NCI-H2196 (cell line): Measurements from ENCODE around the gene MAP2K1.
A peak's percentile ranks its signal among the peaks of the same experiment; 100 is the strongest.
"Not testable (repeated sequence)": the region's sequence is repeated elsewhere in the genome, so short reads cannot be mapped to it uniquely, and the experiment has no call there.

Source experiments
- DNase-seq: peaks from one replicate; lab custom pipeline; 2025; ENCODE audit not compliant: unreplicated experiment; lab: John Stamatoyannopoulos, UW

MAP2K1 gene

DNA sequence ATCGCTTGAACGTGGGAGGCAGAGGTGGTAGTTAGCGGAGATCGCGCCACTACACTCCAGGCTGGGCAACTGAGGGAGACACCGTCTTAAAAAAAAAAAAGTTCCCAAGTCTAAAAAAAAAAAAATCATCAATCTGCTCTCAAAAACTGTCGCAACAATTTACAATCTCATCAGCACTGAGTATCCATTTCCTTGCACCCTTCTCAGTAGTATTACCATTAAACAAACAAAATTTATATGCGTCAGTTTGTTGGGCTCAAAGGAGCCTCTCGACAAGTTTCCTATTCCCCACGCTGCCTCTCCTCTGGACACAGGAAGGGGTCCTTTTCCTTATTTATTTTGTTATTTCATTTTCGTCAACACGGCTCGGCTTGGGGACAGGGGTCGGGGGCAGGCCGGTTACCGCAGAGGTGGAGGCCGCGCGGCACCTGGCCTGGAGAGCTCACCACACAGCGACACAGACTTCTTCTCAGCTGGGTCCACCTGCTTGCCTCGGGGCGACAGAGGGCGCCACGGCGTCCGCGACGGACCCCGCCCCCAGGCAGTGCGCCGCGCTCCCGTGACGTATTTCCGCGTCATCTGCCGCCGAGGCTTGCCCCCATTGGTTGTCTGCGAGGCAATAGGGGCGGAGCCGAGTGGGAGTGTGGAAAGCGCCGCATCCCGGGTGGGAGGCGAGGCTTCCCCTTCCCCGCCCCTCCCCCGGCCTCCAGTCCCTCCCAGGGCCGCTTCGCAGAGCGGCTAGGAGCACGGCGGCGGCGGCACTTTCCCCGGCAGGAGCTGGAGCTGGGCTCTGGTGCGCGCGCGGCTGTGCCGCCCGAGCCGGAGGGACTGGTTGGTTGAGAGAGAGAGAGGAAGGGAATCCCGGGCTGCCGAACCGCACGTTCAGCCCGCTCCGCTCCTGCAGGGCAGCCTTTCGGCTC is at the start of gene MAP2K1:
TSS of gene MAP2K1 (plus strand) at position 709 of the 920 bp plus-strand sequence. CDS start 436 bp downstream, outside the sequence.
- DNase-seq, result peak; percentile 92

DNA sequence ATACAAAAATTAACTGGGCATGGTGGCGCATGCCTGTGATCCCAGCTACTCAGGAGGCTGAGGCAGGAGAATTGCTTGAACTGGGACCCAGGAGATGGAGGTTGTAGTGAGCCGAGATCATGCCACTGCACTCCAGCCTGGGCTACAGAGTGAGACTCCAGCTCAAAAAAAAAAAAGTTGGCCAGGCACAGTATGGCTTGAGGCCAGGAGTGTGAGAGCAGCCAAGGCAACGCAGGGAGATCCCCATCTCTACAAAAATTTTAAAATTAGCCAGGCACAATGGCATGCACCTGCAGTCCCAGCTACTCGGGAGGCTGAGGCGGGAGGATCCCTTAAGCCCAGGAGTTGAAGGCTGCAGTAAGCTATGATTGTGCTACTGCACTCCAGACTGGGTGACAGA is 38.2 kb upstream of the MAP2K1 start:
- not testable (repeated sequence) for DNase-seq

DNA sequence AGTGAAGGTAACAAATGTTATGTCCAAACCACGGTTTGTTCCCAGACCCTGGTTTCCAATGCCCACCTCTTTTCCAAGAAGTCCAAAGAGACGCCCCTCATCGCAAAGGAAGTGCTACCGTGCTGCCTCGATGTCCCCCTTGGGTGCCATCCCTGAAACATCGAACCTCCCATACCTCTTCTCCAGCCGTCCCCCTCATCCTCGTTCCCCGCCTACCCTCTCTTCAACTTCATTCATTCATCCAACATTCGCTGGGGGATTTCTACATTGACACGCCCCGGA is 30.7 kb upstream of the MAP2K1 start:
- DNase-seq, result no peak

DNA sequence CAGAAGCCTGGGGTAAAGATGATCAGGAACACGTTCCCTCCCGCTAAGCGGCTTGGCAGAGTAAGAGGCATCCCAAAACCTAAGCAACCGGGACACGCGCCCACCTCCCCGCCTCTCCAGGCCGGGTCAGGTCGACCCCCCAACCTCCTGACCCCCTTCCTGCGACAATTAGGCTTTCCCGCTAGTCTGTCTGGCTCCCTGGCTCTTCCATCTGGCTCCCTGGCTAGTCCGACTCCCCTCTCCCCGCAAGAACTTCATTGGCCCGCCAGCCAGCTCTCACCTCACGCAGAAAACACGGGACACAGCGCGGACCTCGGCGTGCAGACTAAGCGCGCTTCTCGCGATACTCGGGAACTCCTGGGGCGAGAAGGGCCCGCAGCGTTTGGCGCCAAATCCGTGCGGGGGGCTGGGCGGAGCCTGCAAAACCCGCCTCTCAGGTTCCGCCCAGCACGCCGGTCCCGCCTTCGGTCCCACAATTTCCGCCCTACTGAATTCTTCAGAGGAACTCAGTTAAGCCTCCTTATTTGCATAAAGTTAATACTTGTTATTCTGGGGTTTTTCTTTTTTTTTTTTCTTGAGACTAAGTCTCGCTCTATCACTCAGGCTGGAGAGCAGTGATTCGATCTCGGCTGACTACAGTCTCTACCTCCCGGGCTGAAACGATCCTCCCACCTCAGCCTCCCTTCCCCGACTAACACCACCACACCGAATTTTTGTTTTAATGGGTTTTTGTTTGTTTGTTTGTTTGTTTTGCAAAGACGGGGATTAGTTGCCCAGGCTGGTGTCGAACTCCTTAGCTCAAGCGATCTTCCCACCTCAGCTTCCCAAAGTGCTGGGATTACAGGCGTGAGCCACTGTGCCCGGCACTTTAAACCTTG is 30.1 kb upstream of the MAP2K1 start, which contains the start of gene TIPIN:
TSS of gene TIPIN (minus strand) at position 327 of the 878 bp plus-strand sequence. CDS start 3,738 bp downstream, outside the sequence.
- DNase-seq, result peak; percentile 91

DNA sequence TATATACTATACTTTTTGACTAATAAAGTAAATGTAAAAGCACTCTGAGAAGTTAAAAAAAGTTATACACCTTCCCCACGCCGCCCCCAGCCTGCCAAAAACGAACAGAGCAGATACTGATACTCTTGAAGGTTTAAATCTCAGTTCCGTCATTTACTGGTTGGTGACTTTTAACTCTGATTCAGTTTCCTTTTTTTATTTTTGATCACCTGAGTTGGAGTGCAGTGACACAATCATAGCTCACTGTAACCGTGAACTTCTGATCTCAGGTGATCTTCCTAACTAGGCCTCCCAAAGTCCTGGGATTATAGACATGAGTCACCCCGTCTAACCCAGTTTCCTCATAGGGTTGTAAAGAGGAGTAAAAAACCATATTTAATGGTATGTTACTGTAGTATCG is 27.0 kb upstream of the MAP2K1 start:
- no peak for DNase-seq

DNA sequence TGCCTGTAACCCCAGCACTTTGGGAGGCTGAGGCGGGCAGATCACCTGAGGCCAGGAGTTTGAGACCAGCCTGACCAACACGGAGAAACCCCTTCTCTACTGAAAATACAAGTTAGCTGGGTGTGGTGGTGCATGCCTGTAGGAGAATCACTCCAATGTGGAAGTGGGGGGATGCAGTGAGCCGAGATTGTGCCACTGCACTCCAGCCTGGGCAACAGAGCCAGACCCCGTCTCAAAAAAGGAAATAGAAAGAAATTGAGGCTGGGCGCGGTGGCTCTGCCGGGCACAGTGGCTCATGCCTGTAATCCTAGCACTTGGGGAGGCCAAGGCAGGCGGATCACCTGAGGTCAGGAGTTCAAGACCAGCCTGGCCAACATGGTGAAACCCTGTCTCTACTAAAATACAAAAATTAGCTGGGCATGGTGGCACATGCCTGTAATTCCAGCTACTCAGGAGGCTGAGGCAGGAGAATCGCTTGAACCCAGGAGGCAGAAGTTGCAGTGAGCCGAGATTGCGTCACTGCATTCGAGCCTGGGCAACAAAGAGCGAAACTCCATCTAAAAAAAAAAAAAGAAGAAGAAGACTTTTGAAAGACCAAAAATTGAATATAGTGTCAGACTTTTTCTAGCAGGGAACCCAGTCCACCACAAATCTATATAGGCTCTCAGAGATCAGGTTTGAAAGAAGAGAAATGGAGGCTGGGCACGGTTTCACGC is 24.8 kb upstream of the MAP2K1 start:
- DNase-seq, result not testable (repeated sequence)

DNA sequence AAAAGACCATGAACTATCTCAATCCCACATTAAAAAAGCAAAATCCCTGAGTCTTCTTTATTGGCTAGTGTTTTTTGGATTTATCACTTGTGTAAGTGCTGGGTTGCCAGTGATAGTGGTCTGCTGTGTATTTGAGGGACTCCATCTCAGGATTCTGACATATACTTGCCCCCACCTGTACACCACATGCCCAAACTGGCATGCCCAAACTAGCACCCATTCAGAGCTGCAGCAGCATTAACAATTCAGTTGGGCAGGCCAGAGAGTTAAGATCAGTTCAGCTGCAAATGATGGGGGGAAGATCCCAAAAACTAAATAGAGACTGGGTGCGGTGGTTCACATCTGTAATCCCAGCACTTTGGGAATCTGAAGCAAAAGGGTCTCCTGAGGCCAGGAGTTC is 23.9 kb upstream of the MAP2K1 start:
- DNase-seq, result no peak

DNA sequence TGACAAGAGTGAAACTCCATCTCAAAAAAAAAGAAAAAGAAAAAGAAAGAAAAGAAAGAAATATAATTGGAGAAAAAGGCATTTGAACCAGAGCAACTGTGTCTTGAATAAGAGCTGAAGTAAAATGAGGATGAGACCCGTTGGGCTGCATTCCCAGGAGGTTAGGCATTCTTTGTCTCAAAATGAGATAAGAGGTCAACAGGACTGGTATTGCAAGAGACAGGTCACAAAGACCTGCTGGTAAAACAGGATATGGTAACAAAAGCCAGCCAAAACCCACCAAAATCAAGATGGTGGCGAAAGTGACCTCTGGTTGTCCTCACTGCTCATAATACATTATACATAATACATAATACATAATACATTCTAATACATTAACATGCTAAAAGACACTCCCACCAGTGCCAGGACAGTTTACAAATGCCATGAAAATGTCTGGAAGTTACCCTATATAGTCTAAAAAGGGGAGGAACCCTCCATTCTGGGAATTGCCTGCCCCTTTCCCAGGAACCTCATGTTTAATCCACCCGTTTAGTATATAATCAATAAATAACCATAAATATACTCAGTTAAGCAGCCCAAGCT is 21.7 kb upstream of the MAP2K1 start:
- no peak for DNase-seq

DNA sequence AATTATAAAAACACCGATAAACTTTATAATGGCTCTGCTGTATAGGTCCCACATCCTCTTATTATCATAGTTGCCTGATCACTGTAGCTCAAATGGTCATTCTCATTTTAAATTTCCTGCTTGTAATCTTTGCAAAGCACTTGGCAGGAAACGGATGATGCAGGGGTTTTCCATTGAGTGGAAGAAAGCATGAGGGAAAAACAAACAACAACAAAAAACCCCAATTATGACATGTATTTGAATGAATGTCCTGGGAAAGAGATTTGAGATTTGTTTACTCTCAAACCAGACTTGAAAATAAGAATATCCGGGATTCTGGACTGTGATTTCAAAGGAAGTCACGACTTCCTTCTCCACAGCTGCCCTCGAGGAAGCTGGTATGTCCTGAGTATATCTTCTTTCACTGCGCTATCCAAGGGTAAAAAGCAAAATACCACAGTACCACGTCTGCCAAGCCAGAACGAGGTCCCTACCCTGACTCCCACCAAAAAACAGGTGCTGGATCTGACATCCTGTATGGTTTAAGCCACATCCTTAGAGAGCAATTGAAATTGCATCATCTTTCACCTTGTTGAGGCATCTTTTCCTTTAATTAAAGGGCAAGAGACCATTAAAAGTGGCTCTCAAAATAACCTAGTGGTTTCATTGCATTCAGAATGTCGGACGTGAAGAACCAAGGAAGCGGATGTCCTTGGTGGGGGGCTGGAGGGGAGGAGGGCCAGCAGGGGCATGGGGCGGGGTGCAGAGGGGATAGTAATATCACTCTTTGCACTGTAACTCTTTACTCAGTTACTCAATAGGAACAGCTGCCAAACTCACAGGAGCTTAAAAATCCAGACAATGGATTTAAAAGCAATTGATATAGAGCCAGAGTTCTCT is 16.7 kb upstream of the MAP2K1 start:
- peak; percentile 53 for DNase-seq

DNA sequence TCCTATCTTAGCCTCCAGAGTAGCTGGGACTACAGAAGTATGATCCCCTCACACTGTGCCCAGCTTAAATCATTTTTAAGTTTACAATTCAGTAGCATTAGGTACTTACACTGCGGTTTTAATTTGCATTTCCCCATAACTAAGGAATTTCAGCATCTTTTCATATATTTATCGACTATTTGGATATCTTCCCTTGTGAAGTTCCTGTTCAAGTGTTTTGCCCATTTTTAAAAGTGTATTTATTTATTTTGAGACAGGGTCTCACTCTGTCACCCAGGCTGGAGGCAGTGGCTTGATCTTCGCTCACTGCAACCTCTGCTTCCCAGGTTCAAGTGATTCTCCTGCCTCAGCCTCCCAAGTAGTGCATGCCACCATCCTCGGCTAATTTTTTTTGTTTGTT is 12.5 kb upstream of the MAP2K1 start:
- no peak for DNase-seq

DNA sequence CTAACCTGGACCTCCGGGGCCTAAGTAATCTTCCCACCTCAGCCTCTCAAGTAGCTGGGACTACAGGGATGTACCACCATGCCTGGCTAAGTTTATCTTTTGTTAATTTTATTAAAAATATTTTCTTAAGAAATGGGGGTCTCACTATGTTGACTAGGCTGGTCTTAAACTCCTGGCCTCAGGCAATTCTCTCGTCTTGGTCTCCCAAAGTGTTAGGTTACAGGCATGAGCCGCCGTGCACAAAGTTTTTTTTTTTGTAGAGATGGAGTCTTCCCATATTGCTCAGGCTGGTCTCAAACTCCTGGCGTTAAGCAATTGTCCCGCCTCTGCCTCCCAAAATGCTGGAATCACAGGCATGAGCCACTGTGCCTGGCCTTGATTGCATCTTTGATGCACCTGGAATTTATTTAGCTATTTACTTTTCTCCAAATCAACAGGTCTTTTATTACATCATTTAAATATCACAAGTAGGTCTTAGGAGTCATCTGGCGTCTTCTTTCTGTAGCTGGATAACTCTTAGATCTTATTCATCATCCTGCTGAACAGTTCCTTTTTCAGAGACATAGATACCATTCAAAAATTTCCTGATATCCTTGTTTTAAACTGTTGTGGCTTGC is 7.8 kb upstream of the MAP2K1 start:
- no peak for DNase-seq

DNA sequence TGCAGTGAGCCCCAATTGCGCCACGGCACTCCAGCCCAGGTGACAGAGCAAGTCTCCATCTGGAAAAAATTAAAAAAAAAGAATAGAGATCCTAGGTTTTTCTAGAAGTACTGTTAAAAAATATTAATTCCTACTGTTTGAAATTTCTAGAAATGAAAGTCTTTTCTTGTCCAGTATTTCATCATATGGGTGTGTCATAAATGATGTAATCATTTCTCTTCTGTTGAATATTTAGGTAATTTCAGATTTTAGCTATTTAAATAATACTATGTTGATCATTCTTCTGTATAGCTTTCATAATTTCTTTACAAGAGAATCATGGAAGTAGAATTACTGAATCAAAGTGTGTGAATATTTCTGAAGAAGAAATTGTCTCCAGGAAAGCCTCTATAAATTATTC is 5.3 kb upstream of the MAP2K1 start:
- not testable (repeated sequence) for DNase-seq

DNA sequence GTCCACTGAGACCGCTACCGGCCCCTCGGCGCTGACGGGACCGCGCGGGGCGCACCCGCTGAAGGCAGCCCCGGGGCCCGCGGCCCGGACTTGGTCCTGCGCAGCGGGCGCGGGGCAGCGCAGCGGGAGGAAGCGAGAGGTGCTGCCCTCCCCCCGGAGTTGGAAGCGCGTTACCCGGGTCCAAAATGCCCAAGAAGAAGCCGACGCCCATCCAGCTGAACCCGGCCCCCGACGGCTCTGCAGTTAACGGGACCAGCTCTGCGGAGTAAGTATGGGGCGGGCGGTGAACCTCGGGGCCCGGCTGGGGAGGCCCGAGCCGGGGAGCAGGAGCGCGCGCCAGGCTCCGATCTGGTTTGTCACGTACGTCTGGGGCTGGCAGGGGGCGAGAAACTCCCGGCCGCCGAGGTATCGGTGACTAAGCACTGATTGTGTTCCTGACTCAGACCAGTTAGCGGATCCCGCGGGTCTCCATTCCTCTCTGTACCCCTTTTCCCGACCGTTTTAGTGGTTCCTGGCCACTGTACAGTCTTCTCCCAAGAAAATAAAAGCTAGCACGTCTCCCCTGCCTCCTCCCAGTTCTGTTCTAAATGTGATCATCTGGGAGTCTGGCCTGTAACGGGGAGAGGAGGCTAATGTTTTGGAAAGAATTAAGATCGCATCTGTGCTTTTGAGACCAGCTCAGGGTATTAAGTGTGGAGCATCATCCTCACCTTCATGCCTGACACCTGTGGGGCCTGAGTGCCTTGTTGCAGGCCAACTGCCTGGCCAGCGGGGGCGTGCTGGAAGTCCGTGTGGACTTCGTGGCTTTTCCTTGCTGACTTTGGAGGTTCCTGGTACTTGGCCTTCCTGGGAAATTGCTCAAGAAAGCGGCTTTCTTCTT is 691 bp downstream of the MAP2K1 start:
- DNase-seq, result no peak

DNA sequence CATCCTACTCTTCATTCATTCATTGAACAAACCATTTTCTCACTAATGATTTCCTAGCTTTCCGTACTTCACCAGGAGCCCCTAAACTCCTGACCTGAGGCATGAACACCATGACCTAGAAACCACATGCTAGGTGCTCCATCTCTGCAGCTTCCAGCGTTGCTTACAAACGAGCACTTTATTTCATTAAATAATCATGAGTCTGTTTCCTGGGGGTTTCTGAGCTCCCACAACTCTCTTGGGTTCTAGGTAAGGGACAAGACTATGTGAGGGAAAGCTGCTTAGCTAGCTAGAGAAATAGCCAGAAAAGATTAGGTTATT is 1.3 kb downstream of the MAP2K1 start:
- DNase-seq, result no peak

DNA sequence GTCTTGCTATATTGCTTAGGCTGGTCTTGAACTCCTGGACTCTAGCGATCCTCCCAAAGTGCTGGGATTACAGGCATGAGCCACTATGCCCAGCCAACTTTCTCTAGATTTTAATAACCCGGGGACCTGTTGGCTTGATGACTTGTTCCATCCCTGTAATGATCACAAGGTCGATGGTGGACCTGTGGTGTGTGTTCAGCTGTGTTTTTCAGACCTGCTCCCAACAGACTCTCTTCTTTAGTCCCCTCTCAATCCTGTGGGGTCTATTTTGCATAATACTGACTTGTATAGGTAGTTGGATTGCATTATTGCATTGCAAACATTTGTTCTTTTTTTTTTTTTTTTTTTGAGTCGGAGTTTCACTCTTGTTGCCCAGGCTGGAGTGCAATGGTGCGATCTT is 1.9 kb downstream of the MAP2K1 start:
- DNase-seq, result no peak

DNA sequence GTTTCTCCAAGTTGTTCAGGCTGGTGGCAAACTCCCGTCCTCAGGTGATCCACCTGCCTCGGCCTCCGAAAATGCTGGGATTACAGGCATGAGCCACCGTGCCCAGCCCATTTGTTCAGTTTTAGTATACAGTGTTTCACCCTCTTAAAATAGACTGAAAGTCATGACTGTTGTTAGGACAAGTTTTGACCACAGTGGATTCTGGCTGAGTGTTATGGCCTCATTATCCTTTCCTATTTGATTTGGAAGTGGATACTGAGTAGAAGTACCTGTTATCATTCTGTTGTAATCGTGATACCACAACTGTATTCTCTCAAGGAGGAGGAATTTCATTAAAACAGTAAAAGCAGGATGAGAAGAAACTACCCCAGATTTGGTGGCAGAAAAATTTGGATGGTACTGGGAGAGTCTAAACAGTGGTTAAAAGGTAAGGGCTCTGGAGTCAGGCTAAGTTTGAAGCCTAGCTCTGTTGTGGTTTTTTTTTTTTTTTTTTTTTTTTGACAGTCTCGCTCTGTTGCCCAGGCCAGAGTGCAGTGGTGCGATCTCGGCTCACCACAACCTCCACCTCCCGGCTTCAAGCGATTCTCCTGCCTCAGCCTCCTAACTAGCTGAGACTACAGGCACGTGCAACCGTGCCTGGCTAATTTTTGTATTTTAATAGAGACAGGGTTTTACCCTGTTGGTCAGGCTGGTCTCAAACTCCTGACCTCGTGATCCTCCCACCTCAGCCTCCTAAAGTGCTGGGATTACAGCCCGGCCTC is 2.6 kb downstream of the MAP2K1 start:
- DNase-seq, result no peak

DNA sequence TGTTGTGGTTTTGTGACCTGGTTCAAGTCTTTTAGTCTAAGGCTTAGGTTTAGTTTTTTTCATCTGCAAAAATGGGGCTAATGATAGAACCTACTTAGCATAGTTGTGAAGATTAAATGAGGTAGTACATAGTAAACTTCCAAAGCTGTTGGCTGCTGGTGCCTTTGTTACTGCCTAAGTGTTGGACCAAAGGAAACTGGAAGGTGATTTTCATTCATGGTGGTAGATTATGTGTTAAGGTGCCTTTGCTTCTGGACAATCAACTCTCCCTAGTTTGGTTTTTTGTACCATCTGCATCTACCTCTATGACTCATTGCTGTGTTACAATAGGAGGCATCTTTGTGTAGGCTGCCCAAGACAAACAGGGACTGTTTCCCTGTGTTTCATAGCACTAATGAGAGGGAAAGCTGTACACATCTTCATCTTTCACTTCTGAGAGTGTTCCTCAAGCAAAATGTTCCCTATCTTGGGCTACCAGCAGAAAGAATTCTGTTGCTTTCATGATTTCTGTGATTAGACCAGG is 3.2 kb downstream of the MAP2K1 start:
- DNase-seq, result no peak

DNA sequence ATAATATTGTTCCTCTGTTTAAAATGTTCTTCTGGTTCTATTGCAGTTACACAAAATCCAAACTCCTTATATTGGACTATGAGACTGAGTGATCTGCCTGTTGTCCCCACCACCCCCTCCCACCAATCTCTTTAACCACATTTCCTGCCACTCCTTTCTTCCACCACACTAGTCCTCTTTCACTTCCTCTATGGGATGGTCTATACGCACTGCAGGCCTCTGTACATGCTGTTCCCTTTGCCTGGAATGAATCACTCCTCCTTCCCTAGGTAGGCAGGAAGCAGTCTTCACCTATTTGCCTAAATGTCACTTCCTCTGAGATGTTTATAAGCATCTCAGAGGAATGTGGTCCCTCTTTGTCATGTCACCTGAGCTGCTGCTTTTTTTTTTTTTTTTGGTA is 4.0 kb downstream of the MAP2K1 start:
- DNase-seq, result no peak
